Mesodermal cell (in vitro differentiated cells): ENCODE data around the gene QSER1.
"Not testable (repeated sequence)": the region's sequence is repeated elsewhere in the genome, so short reads cannot be mapped to it uniquely, and the experiment has no call there.

Source experiments
- H3K27ac ChIP-seq: 2 replicates; pipeline ENCODE4 v1.7.0; 2013; ENCODE audit warnings: mild to moderate bottlenecking, low read depth, low read length, moderate library complexity; ENCODE audit not compliant: severe bottlenecking
- H3K36me3 ChIP-seq: 2 replicates; pipeline ENCODE4 v1.7.1; 2013; ENCODE audit warnings: mild to moderate bottlenecking, low read length, moderate library complexity; ENCODE audit not compliant: control insufficient read depth, insufficient read depth
- H3K4me1 ChIP-seq: one replicate; pipeline ENCODE4 v1.7.1; 2013; ENCODE audit warnings: mild to moderate bottlenecking, low read length; ENCODE audit not compliant: insufficient read depth, control insufficient read depth, poor library complexity, severe bottlenecking
- H3K4me3 ChIP-seq: 2 replicates; pipeline ENCODE4 v1.7.0; 2013; ENCODE audit warnings: low read length, control low read depth, mild to moderate bottlenecking; ENCODE audit not compliant: insufficient read depth, poor library complexity, severe bottlenecking; ENCODE audit errors: extremely low read depth
- H3K9me3 ChIP-seq: 2 replicates; pipeline ENCODE4 v1.7.1; 2013; ENCODE audit warnings: mild to moderate bottlenecking, low read length, moderate library complexity; ENCODE audit not compliant: control insufficient read depth
- WGBS, 2 experiments: methylation state at CpG; one replicate each; pipeline ENCODE4 v1.1.5; 2013; ENCODE audit warnings: missing lambda C conversion rate in 2 of 2; ENCODE audit not compliant: insufficient coverage in 2 of 2; 5-methylcytosine and 5-hydroxymethylcytosine counted together

Gene QSER1

DNA sequence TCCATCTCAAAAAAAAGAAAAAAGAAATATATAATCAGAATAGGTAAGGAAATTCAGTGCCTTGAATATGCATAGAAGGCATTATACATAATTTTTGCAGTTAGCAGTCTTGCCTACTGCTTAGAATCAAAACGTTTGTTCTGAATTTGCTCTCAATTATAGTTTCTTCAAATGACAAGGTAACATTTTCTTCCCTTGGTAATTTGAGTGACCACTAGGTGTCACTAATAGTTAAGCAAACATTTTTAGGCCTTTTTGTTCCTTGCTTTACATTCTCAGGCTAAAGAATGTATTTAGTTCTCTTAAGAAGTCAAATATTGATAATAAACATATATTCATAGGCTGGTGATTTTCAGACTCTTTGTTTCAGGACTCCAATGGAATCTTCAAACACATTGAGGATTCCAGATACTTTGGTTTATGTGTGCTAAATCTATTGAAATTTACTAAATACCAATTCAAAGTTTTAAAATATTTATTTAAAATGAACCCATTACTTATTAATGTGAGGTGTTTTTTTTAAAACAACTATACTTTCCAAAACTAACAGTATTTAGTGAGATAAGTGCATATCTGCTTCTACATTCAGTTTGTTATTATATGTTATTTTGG is 68.0 kb downstream of the QSER1 start:
- H3K36me3 ChIP-seq = peaks cover 59% of the 10 kb centered on the region

DNA sequence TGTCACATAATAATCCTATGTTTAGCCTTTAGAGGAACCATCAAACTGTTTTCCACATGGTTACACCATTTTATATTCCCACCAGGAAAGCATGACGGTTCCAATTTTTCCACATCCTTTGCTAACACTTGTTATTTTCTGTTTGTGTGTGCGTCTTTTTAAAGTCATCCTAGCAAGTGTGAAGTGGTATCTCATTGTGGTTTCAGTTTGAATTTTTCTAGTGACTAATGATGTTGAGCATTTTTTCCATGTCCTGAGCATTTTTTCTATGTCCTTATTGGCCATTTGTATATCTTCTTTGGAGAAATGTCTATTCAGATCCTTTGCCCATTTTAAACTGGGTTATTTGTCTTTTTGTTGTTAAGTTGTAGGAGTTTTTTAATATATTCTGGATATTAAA is 69.4 kb downstream of the QSER1 start:
- no CpG with 5 or more reads among the region's 2 CpGs for WGBS, 2 experiments

More for the DNA sequence above, 68.0 kb downstream of the QSER1 start:
- WGBS, 2 experiments = 17% methylated on average over 1 of the region's 1 CpG; no CpG with 5 or more reads in 1 of the 2 experiments
- Histone ChIP-seq H3K4me3 (no peak overlapping the region), H3K9me3 (no peaks in the 10 kb centered on the region), H3K27ac (no peak overlapping the region), H3K4me1 (no peaks in the 10 kb centered on the region)

DNA sequence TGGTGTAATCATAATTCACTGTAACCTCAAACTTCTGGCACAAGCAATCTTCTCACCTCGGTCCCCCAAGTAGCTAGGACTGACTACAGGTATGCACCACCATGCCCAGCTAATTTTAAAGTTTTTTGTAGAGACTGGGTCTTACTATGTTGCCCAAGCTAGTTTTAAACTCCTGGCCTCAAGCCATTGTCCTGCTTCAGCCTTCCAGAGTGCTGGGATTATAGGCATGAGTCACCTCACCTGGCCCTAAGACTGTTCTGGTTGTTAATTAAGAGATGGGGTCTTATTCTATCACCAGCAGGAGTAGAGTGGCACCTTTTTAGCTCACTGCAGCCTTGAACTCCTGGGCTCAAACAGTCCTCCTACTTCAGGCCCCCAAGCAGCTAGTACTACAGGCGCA is 71.1 kb downstream of the QSER1 start:
- Histone ChIP-seq H3K9me3 (no peaks in the 10 kb centered on the region), H3K4me3 (no peak overlapping the region), H3K36me3 (peaks cover 52% of the 10 kb centered on the region), H3K4me1 (no peaks in the 10 kb centered on the region), H3K27ac (no peak overlapping the region)
- 94% methylated on average over 2 of the region's 2 CpGs; no CpG with 5 or more reads in 1 of the 2 experiments for WGBS, 2 experiments

More for the DNA sequence above, 69.4 kb downstream of the QSER1 start:
- H3K4me1 ChIP-seq = no peaks in the 10 kb centered on the region
- peaks cover 56% of the 10 kb centered on the region for H3K36me3 ChIP-seq
- no peaks in the 10 kb centered on the region for H3K9me3 ChIP-seq
- H3K27ac ChIP-seq = no peak overlapping the region
- no peak overlapping the region for H3K4me3 ChIP-seq

DNA sequence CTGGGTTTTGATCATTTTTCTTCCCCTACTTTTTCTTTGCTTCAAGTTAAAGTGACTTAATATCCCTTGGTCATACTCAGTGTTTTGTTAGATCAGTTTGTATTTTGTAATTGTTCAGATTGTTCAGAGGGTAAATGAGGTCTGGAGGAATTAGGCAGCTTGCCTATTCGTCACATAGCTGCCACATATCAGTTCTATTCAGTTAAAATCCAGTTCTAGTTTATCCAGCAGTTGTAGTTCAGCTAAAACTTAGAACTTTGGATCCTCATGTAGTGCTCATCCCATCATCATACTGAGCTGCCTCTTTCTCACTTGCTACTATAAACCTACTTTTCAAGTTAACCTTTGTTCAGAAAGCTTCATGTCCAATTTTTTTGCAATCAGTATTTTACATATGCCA is 75.9 kb downstream of the QSER1 start:
- 80 to 89% methylated on average over 1 of the region's 1 CpG for WGBS, 2 experiments
- Histone ChIP-seq H3K27ac (no peak overlapping the region), H3K4me3 (no peak overlapping the region), H3K4me1 (no peaks in the 10 kb centered on the region), H3K9me3 (no peaks in the 10 kb centered on the region), H3K36me3 (peaks cover 61% of the 10 kb centered on the region)

DNA sequence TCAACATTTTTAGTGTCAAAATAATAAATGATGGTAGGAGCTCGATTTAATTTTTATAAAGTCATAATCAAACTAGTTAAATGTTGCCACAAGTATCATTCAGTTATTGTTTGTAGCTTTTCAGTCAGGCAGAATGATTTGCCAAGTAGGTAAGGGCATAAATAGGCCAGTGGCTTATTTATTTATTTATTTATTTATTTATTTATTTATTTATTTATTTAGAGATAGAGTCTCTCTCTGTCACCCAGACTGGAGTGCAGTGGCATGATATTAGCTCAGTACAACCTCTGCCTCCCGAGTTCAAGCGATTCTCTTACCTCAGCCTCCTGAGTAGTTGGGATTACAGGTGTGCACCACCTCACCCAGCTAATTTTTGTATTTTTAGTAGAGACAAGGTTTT is 79.6 kb downstream of the QSER1 start:
- H3K4me3 ChIP-seq, H3K4me1 ChIP-seq, H3K9me3 ChIP-seq, H3K27ac ChIP-seq: not testable (repeated sequence)
- 100% methylated on average over 1 to 2 of the region's 3 CpGs for WGBS, 2 experiments
- peaks cover 57% of the 10 kb centered on the region for H3K36me3 ChIP-seq

DNA sequence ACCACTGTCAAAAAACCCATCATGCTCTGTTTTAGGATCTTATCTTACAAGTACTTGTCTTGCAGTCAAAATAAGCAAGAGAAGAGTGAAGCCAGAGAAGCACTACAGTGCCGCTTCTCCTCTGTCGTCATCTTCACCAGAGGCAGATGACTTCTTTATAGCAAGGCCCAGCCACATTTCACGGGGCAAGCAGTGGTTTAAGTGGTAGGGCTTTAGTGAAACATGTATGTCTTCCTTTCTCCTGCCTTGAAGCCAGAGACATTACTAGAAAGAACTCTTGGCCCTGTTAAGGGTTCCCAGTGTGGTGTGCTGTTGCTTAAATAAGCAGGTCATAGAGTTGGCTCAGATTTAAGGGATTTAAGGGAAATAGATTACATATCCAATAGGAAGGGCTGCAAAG is 80.2 kb downstream of the QSER1 start:
- H3K36me3 ChIP-seq = peaks cover 55% of the 10 kb centered on the region
- no peak overlapping the region for H3K4me3 ChIP-seq
- 95 to 100% methylated on average over 3 of the region's 3 CpGs for WGBS, 2 experiments
- H3K27ac ChIP-seq = no peak overlapping the region
- H3K9me3 ChIP-seq = no peaks in the 10 kb centered on the region
- H3K4me1 ChIP-seq = no peaks in the 10 kb centered on the region

DNA sequence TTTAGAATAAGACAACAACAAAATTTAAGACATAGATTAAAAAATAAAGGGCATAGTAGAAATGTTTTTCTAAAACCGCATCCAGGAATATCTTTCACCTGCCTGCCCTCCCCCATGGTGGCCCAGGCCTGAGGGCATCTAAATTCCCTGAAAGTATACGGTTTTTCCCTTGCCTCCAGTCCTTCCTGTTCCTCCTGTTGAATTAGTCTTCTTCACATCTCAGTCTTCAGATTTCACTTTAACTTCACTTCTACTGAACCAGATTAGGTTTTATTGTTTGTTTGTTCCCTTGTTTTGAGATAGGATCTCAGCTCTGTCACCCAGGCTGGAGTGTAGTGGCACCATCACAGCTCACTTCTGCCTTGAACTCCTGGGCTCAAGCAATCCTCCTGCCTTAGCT is 90.0 kb downstream of the QSER1 start:
- no peak overlapping the region for H3K27ac ChIP-seq
- H3K36me3 ChIP-seq = peaks cover 12% of the 10 kb centered on the region
- no peaks in the 10 kb centered on the region for H3K9me3 ChIP-seq
- WGBS, 2 experiments = 40 to 80% methylated on average over 1 of the region's 2 CpGs
- H3K4me1 ChIP-seq = no peaks in the 10 kb centered on the region
- no peak overlapping the region for H3K4me3 ChIP-seq

DNA sequence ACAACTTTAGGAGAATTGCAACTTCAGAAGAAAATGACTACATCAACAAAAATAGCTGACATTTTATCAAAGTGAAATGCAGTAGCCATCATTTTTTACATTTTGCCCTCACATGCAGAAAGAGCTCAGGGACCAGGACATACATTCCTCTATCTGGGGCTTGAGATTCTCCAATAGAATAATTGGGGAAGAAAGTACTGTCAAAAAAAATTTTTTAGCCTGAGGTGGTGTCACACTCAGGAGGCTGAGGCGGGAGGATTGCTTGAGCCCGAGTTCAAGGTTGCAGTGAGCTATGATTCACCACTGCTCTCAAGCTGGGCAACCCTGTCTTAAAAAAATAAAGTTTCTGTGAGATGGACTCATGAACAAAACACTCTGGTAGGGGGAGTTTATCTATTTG is 90.9 kb downstream of the QSER1 start:
- H3K27ac ChIP-seq = no peak overlapping the region
- no peak overlapping the region for H3K4me3 ChIP-seq
- H3K4me1 ChIP-seq = no peaks in the 10 kb centered on the region
- 70 to 100% methylated on average over 2 of the region's 2 CpGs for WGBS, 2 experiments
- peaks cover 6% of the 10 kb centered on the region for H3K36me3 ChIP-seq
- no peaks in the 10 kb centered on the region for H3K9me3 ChIP-seq

DNA sequence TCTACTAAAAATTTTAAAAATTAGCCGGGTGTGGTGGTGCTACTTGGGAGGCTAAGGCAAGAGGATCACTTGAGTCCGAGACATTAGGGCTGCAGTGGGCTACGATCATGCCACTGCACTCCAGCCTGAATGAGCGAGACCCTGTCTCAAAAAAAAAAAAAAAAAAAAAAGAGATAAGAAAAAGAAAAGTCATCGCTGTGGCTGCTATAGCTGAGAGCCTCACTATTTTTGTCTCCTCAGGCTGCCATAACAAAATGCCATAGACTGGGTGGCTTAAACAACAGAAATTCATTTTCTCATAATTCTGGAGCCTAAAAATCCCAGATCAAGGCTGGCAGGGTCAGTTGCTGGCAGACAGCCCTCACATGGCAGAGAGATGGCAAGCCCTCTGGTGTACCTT is 93.0 kb downstream of the QSER1 start:
- no peaks in the 10 kb centered on the region for H3K36me3 ChIP-seq
- no peak overlapping the region for H3K27ac ChIP-seq
- no peaks in the 10 kb centered on the region for H3K4me1 ChIP-seq
- H3K9me3 ChIP-seq = no peaks in the 10 kb centered on the region
- H3K4me3 ChIP-seq = no peak overlapping the region
- WGBS, 2 experiments = 80 to 90% methylated on average over 1 to 2 of the region's 5 CpGs

DNA sequence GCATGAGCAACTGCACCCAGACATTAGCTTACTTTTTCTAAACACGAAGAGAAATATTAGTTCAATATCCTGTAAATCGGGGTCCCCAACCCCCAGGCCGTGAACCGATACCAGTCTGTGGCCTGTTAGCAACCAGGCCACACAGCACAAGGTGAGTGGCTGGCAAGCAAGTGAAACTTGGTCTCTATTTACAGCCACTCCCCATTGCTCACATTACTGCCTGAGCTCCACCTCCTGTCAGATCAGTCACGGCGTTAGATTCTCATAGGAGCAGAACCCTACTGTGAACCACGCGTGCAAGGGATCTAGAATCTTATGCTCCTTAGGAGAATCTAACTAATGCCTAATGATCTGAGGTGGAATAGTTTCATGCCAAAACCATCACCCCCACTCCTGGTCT is 95.2 kb downstream of the QSER1 start:
- WGBS, 2 experiments = 86 to 94% methylated on average over 4 to 6 of the region's 8 CpGs

DNA sequence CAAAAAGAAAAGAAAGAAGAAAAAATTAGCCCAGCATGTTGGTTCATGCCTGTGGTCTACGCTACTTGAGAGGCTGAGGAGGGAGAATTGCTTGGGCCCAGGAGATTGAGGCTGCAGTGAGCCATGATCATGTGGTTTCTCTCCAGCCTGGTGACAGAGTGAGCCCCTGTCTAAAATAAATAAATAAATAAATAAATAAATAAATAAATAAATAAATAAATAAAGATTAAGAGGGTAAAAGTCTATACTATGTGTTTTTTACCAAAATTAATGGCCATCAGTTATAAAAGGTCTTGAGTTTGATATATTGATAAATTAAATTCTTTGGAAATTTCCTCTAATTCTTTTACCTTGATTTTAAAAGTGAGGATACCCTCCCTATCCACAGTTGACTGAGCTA is 97.9 kb downstream of the QSER1 start:
- no peaks in the 10 kb centered on the region for H3K36me3 ChIP-seq
- H3K27ac ChIP-seq = no peak overlapping the region
- no CpG with 5 or more reads among the region's 1 CpG for WGBS, 2 experiments
- H3K4me1 ChIP-seq = no peaks in the 10 kb centered on the region
- no peak overlapping the region for H3K4me3 ChIP-seq
- no peaks in the 10 kb centered on the region for H3K9me3 ChIP-seq

More for the DNA sequence above, 95.2 kb downstream of the QSER1 start:
- H3K36me3 ChIP-seq = no peaks in the 10 kb centered on the region
- no peaks in the 10 kb centered on the region for H3K9me3 ChIP-seq
- H3K4me3 ChIP-seq = no peak overlapping the region
- no peak overlapping the region for H3K27ac ChIP-seq
- H3K4me1 ChIP-seq = no peaks in the 10 kb centered on the region
